Measurements from ENCODE around the gene ONECUT2. TPM values are rescaled to one million over a fixed set of nuclear protein-coding genes. Genes with fewer than 3 reads are reported as not detected.
A peak's percentile ranks its signal among the peaks of the same experiment; 100 is the strongest.

ONECUT2 gene
- total and polyA plus RNA-seq, 2 donors from 2014 or later, result 0.02 to 0.22 TPM

DNA sequence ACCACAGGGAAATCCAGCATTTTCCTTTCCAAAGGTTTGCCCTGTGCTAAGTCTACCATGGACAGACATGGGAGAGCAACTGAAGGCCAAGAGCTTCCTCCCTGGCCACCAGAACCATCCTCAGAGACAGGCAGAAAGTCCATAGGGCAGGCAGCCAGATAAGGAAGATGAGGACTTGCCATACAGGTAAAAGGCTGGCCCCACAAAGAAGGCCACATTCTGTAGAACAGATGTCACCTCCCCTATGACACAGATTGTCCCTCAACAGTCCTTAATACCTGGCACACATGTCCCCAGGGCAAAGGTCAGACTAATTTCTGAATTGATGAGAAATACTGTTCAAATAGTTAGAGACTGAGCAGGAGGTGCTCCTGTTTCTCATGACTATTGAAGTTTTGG is 99.3 kb downstream of the ONECUT2 start:
- H3K27ac ChIP-seq (ENCODE audit: low read depth in 2 of 2, low read length in 2 of 2), result no peak overlapping the region
- TF ChIP-seq, protein P1, sequence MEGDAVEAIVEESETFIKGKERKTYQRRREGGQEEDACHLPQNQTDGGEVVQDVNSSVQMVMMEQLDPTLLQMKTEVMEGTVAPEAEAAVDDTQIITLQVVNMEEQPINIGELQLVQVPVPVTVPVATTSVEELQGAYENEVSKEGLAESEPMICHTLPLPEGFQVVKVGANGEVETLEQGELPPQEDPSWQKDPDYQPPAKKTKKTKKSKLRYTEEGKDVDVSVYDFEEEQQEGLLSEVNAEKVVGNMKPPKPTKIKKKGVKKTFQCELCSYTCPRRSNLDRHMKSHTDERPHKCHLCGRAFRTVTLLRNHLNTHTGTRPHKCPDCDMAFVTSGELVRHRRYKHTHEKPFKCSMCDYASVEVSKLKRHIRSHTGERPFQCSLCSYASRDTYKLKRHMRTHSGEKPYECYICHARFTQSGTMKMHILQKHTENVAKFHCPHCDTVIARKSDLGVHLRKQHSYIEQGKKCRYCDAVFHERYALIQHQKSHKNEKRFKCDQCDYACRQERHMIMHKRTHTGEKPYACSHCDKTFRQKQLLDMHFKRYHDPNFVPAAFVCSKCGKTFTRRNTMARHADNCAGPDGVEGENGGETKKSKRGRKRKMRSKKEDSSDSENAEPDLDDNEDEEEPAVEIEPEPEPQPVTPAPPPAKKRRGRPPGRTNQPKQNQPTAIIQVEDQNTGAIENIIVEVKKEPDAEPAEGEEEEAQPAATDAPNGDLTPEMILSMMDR (IDR thresholded peaks at IDR 0.05; ENCODE audit: borderline replicate concordance, extremely low read depth, insufficient read depth), result no peak
- FAIRE-seq, result no peak
- H3K4me1 ChIP-seq (ENCODE audit: control insufficient read depth in 2 of 3, insufficient read depth in 2 of 3, low read depth in 1 of 3, low read length in 3 of 3), result peaks cover 0 to 2% (median 2%) of the 10 kb centered on the region in 3 donors
- no peak overlapping the region for H3K9ac ChIP-seq (ENCODE audit: low read length in 3 of 3)
- intact Hi-C loops (cut with DNase I), result no loop called here
- no peak overlapping the region for H3K4me3 ChIP-seq (ENCODE audit: low read length in 3 of 3)
- DNase-seq, result peak in 1 of 5 donors; percentile 39
- H3K27me3 ChIP-seq (ENCODE audit: control insufficient read depth, insufficient read depth, low read length), result no peaks in the 10 kb centered on the region
- no peaks in the 10 kb centered on the region for H3K9me3 ChIP-seq (ENCODE audit: control insufficient read depth in 2 of 3, insufficient read depth in 1 of 3, low read length in 3 of 3)
- H3K36me3 ChIP-seq (ENCODE audit: control insufficient read depth in 2 of 3, insufficient read depth in 3 of 3, low read length in 3 of 3), result no peaks in the 10 kb centered on the region

GRCh38 chr18:57538614-57539013 is 103.4 kb downstream of the ONECUT2 start:
- TF ChIP-seq, protein P1 (IDR thresholded peaks at IDR 0.05; ENCODE audit: borderline replicate concordance, extremely low read depth, insufficient read depth), result no peak
- Histone ChIP-seq H3K4me1 (ENCODE audit: control insufficient read depth in 2 of 3, insufficient read depth in 2 of 3, low read depth in 1 of 3, low read length in 3 of 3) (peaks cover 0 to 2% (median 0%) of the 10 kb centered on the region in 3 donors), H3K9ac (ENCODE audit: low read length in 3 of 3) (no peak overlapping the region), H3K27me3 (ENCODE audit: control insufficient read depth, insufficient read depth, low read length) (no peaks in the 10 kb centered on the region), H3K27ac (ENCODE audit: low read depth in 2 of 2, low read length in 2 of 2) (no peak overlapping the region), H3K4me3 (ENCODE audit: low read length in 3 of 3) (no peak overlapping the region), H3K9me3 (ENCODE audit: control insufficient read depth in 2 of 3, insufficient read depth in 1 of 3, low read length in 3 of 3) (no peaks in the 10 kb centered on the region), H3K36me3 (ENCODE audit: control insufficient read depth in 2 of 3, insufficient read depth in 3 of 3, low read length in 3 of 3) (no peaks in the 10 kb centered on the region)
- FAIRE-seq (no peak), DNase-seq (no peak)
- intact Hi-C loops (cut with DNase I), result no loop called here

- no peak overlapping the region for H3K27ac ChIP-seq (ENCODE audit: low read depth in 2 of 2, low read length in 2 of 2)
- intact Hi-C loops (cut with DNase I), result no loop called here
- no peaks in the 10 kb centered on the region for H3K9me3 ChIP-seq (ENCODE audit: control insufficient read depth in 2 of 3, insufficient read depth in 1 of 3, low read length in 3 of 3)
- FAIRE-seq (no peak), DNase-seq (no peak)
- H3K4me1 ChIP-seq (ENCODE audit: control insufficient read depth in 2 of 3, insufficient read depth in 2 of 3, low read depth in 1 of 3, low read length in 3 of 3), result no peaks in the 10 kb centered on the region
- TF ChIP-seq, protein P1 (IDR thresholded peaks at IDR 0.05; ENCODE audit: borderline replicate concordance, extremely low read depth, insufficient read depth), result no peak
- no peak overlapping the region for H3K9ac ChIP-seq (ENCODE audit: low read length in 3 of 3)
- H3K27me3 ChIP-seq (ENCODE audit: control insufficient read depth, insufficient read depth, low read length), result no peaks in the 10 kb centered on the region
- H3K36me3 ChIP-seq (ENCODE audit: control insufficient read depth in 2 of 3, insufficient read depth in 3 of 3, low read length in 3 of 3), result no peaks in the 10 kb centered on the region
- H3K4me3 ChIP-seq (ENCODE audit: low read length in 3 of 3), result no peak overlapping the region
These were observed 104.5 kb downstream of the ONECUT2 start for GRCh38 chr18:57539702-57540101.

Other genes starting within 250 kb of the ONECUT2 start
- not detected for gene ST8SIA3, start 82.8 kb upstream of the ONECUT2 start, total RNA-seq
- not detected for gene ST8SIA3, start 82.8 kb upstream of the ONECUT2 start, polyA plus RNA-seq (ENCODE audit: insufficient read depth, low read depth, low replicate concordance)
- gene FECH, start 151.3 kb downstream of the ONECUT2 start, total RNA-seq, result 32.5 TPM
- gene FECH, start 151.3 kb downstream of the ONECUT2 start, polyA plus RNA-seq (ENCODE audit: insufficient read depth, low read depth, low replicate concordance), result 36.9 TPM
- gene NARS1, start 186.5 kb downstream of the ONECUT2 start, total RNA-seq, result 135 TPM
- gene NARS1, start 186.5 kb downstream of the ONECUT2 start, polyA plus RNA-seq (ENCODE audit: insufficient read depth, low read depth, low replicate concordance), result 109 TPM